ENCODE results near the gene RAB43.
"Not testable (repeated sequence)": the region's sequence is repeated elsewhere in the genome, so short reads cannot be mapped to it uniquely, and the experiment has no call there.

The RAB43 gene

DNA sequence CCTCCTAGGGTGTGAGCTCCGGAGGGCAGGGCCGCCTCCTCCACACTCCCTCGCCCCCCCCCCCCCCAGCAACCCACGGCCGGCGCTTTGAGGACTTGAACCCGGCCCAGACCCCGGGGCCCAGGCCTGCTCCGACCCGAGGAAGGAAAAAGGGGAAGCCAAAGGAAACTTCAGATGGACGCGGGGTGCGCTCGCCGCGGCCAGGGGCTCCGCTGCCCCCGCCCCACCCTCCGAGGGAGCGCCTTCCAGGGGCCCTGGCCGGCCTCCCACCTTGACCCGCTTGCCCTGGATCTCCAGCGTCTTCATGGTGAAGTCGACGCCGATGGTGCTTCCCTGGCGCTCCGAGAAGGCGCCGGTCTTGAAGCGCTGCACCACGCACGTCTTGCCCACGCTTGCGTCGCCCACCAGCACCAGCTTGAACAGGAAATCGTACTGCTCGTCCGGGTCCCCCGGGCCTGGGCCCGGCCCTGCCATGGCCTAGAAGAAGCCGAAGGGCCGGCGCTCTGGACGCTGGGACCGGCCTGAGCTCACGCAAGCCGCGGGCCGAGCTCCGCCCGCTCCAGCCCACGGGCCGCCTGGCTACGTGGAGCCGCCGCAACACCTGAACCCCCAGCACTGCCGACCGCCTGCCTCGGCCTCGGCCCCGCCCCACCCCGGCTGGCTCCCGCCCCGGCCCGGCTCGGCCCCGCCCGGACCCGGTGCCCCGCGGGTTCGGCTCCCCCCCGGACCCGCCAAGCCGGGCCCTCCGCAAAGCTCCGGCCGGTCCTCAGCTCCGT is 400 bp downstream of the RAB43 start:
- DNase-seq = peak; percentile 66

DNA sequence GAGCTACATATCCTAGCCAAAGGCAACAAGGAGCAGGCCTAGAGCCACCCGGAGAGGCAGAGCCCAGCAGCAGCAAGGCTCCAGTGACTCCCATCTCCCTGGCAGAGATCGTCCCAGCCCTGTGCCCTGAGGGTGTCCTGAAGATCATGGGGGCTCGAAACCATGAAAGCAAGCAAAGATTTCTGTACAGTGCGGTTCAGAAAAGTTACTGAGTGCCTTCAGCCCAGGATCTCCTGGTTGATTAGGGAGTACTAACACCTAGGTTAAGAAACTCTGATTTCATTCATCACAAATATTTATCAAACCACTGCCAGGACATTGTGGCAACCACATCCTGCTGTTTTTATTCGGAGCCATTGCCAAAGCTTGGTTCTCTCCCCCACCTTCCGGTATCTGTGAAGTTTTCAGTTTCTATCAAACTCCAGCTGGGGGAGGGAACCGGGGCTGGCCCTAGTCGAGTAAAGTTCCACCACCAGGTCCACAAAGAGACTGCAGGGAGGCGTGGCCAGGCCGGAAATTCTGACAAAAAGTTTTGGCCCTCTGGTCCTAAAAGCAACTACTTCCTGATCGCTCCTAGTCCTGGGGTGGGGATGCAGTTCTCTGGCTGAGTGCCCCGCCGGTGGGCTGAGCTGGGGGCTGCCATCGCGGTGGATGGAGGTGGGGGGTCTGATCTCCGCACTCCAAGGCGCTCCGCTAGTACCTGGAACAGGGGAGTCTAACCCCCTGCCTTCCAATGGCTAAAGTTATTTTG is 1.2 kb downstream of the RAB43 start:
- DNase-seq = peak; percentile 81

DNA sequence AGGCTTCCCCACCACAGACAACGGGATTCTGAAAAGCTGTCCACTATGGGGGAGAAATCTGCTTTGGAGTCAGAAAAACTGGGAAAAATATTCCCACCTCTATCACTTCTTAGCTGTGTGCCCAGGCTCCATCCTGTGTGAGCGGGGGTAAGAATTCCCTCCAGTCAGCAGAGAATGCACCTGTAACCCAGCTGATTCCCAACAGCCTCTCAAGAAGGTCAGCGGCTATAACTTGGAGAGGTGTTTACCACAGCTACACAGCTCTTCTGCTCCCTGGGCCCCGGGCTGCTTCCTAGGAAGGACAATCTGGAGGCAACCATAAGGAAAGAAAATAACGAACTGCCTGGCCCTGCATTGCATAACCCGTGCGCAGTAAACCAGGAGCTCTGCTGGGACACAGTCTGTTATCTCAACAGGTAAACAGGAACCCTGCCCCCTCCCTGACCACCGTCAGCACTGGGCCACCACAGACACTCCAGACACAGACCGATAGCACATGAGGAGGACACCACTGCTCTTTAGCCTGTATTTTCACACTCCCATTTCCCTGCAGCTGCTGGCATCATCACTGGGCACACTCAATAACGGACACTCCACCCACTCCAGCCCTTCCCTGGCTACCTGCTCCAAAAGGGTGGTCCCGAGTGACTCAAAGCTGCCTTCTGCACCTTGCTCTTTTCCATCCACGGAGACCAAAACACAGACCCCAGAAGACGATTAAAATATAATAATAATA is 2.1 kb downstream of the RAB43 start:
- DNase-seq = no peak

DNA sequence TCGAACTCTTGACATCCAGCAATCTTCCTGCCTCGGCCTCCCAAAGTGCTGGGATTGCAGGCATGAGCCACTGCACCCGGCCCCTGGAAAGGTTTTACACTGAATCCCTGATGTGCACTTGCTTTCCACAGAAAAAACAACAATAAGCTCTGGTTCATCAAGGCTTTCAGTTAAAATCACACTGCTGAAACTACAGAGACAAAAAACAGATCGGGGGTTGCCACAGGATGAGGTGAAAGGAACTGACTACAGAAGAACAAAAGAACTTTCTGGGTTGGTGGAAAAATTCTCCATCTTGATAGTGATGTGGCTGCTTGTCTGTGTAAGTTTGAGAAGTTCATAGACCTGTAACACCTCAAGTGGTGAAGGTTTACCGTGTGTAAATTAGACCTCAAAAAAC is 2.9 kb downstream of the RAB43 start:
- no peak for DNase-seq

DNA sequence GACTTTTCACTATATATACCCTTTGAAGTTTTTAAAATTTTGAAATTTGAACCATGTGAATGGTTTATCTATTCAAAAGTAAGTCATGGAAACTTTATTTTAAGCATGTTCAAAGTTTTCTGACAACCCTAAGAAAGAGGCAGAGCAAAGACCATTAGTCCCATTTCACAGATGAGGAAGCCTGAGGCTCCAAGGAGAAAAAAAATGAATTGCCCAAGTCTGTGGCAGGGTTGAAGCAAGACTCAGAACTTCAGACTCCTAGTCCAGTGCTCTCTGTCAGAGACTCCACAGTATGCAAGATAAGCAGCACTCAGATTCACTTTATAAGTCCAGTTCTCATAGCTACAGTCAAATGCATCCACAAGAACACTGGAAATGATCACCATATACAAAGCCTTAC is 4.5 kb downstream of the RAB43 start:
- no peak for DNase-seq

DNA sequence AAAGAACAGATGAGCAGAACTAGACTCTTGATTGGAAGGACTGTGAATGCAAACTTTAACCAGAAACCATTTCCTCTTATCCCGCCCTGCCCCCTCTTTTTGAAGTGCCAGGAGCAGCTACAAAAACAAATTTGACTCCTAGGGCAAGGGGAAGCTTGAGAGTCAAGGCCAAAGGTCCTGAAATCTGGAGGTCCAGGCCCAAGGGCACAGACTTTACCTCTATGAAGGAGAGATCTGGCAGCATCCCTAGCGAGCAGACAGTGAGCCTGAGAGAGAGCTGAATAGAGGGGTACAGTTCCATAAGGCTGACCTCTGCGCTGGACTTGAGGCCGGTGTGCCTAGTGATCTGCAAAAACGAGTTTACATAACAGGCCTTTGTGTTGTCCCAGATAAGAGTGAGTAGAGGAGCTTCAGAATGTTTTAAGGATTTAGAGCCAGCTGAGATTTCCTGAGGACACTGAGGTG is 5.1 kb downstream of the RAB43 start:
- DNase-seq = no peak

DNA sequence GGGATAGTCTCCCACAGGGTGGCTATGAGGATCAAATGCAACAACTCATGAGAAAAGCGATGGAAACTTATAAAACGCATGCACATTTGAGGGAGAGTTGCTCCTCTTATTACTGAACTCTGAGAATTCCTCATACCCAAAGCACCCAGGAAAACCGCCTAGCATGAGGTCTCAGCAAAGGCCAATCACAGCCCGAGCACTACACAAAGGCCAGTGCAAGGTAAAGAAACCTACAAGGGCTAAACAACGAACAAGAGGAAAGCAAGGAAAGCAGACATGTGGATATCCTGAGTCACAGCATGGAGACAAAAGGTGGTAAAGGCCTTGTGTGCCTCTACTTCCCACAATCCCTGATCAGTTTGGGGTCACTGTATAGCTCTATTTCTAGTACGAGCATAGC is 7.1 kb downstream of the RAB43 start:
- no peak for DNase-seq

DNA sequence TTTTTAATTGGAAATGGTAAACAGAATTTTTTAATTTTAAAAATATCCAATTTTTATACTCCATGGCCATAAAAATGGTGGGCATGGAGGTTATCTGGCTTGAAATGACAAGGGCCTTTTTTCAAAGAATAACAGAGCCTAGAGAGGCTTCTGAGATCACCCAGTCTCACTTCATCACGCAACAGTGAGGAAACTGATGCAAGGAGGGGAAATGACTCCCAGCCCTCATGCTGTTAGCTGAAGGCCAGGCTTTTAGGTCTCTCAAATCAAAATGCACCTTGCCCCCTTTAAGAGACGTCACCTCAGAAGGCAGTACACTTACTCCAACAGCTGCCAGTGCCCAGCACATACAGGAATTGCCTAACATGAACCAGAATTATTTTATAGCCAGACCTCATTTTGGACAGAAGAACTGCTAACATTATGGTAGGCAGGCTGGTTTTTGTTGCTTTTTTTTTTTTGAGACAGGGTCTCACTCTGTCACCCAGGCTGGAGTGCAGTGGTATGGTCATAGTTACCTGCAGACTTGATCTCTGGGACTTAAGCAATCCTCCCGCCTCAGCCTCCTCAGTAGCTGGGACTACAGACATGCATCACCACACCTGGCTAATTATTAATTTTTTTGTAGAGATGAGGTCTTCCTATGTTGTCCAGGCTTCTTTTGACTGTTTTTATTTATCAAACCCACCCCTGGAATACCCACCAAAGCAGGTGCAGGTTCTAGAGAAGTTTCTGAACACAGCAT is 9.1 kb downstream of the RAB43 start:
- peak; percentile 9 for DNase-seq

DNA sequence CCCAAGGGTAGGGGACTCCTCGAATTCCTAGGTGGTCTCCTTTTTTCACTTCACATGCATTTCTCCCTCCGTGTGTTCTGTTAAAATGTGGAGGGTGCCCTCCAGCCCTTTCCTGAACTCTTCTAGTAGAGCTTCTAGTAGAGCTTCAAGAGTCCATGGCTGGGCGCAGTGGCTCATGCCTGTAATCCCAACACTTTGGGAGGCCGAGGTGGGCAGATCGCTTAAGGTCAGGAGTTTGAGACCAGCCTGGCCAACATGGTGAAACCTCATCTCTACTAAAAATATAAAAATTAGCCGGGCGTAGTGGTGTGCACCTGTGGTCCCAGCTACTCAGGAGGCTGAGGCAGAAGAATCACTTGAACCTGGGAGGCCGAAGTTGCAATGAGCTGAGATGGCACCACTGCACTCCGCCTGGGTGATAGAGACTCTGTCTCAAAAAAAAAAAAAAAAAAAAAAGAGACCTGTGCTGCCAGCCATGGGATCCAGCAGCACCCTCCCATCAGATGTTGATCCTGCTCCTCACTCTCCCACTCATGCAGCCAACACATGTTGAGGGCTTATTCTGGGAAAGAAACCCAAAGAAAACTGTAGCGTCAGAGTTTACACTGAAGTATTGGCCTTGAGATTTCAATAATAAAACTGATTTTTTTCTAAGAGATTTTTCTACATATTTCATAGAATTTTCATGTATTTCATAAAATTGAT is 10.4 kb downstream of the RAB43 start:
- DNase-seq = not testable (repeated sequence)

DNA sequence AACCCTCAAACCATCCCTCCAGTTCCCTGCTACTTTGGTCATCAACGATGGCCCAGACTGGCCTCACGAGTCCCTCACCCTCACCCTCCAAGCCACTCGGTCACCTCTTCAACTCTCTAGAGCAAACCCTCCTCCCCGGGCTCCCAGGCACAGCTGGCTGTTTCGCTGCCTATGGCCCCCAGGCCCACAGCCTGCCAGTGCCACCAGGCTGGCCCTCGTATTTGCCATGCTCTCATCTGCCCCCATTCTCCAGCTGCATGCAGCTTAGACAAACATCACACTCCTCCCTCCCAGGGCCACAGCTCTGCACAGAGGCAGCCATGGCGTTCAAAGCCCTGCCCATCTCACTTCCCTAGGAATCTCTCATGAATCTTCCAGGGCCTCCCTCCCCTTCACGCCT is 13.8 kb downstream of the RAB43 start:
- no peak for DNase-seq

DNA sequence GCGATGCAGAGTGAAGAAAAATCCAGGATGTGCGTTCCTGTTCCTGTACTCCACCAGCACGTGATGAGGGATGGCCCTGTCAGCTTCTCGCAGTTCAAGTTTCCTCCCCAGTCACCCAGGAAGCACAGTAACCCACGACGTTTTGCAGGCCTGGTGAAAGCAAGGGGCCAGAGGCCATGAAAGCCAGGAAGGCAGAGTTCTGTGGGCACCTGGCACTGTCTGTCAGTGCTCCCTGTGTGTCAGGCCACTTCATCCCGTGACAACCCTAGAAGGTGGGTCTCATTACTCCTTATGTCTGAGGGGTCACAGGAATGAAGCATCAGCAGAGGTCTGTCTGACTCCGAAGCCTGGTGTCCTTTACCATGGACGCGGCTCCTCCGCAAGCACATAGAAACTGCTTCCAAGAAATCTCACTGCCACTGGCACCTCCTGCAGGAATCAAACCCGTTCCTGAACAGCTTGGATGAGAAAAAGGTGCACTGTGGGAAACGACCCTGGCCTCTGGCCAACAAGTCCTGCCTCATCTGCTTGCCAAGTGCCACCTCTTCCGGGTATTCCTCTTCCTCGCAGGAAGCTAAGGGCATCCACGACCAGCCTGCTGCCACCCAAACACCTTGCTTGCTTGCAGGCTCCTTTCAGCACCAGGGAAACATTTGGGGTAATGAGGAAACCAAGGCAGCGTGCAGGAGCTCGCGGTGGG is 14.6 kb downstream of the RAB43 start:
- DNase-seq = no peak

DNA sequence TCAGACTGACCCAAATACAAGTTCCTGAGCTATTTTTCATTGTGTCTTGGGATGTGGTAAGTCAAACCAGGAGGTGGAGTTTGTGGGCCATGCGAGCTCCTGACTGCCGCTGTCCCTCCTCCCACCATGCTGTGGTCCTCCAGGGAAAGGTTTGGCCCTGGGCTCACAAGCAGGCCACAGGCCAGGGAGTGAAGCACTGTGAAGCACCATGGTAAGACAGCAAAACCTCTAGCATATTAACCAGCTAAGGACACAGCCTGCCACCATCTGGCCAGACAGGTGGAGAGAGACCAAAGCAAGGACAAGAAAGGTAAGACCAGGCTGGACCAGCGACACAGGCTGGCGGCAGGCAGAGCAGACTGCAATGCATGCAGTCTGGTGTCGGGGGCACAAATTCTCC is 15.3 kb downstream of the RAB43 start:
- no peak for DNase-seq

DNA sequence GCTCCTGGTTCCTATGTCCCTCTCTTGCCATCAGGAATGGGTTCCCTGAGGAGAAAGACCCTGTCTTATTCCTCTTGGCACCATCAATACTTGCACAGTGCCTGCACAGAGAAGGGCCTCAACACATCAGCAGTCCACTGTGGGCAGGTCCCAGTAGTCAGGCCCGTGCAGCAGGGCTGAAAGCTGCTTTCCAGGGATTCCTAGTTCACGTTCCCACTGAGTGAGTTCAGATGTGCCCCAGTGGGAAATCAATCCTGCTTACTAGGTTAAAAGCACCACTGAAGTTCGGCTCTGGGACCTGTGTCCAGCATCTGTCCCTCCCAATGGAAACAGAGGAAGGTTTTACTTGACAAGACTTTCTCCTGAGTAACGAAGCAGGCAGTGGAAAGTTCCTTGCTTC is 15.7 kb downstream of the RAB43 start:
- DNase-seq = no peak

DNA sequence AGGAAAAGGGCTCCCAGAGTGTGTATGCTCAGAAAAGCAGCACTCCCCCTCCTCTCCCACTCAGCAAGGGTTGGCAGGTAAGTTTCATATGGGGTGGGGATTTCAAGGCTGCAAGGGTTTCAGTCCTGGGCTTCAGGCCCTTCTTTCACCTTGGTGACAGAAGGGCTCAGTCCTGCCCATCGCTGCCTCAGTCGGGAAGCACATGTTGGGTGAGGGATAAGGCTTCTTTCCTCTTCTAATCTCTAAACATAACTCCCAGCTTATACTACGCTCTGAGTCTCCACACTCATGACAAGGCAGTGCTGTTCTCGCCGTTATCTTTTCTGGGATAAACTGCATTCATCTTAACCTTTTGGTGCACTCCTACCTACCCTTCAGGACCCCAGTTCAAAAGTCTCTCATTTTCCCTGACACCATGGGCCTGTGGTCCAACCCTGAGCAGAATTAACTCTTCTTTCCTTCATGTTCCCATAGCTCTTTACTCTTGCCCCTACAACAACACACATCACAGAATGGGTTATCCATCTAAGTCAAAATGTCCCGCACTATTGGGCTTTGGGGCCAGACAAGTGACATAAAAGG is 17.0 kb downstream of the RAB43 start:
- no peak for DNase-seq

DNA sequence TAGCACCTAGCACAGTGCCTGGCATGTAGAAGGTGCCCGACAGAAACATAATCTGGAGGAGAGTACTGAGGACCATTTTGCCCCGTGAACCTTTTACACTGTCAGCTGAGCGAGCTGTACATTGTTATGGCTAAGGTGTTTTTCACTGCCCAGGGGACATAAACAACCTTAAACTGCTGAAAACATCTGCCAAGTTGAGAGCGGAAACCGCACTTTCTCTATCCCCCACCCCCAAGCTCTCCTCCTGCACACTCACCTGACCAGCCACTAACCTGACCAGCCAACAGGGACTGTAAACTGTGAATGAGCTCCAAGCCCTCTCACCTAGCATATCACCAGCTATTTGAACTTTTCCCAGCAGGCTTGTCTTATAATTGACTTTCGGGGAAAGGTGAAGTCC is 17.6 kb downstream of the RAB43 start:
- no peak for DNase-seq

DNA sequence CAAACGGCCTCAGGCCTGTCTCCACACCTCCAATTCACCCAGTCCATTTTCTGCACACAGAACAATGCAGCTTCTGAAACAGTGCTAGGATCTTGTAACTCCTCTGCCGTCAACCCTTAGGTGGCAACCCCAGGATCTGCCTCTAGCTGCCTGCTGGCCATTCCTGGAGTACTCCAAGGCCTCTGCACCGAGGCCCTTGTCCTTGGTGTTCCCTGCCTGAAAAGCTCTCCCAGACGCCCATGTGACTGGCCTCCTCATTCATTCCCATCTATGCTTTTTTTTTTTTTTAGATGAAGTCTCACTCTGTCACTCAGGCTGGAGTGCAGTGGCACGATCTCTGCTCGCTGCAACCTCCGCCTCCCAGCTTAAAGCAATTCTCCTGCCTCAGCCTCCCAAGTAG is 18.3 kb downstream of the RAB43 start:
- no peak for DNase-seq

DNA sequence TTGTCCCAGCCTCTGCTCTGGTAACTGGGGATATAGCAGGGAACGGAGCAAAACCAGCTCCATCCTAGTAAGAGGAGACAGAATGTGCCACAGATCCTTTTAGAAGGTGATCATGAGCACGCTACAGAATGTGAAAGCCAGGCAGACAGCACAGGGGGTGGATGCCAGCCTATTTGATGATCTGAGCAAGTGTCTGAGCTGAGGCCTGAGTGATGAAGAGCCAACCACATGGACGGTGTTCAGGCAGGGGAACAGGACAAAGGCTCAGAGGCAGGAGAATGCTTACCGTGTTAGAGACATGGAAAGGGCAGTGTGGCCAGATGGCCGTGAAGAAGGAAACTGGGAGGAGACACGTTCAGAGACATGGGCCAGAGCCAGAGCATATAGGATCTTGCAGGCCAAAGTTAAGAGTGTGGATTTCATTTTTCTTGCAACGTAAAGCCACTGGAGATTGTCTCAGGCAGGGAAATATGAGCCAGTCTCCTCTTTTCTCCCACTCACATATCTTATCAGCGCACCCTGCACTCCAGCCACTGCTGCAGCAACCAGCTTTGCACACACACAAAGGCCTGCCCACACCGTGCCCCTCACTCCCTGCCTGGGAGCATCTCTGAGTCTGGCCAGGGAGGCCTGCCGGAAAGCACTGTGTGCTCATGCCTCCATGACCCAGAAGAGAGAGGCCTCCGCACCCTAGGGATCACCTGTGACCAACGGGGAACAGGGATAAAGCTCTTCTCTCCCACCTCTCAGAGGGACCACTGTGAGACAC is 20.1 kb downstream of the RAB43 start:
- no peak for DNase-seq

DNA sequence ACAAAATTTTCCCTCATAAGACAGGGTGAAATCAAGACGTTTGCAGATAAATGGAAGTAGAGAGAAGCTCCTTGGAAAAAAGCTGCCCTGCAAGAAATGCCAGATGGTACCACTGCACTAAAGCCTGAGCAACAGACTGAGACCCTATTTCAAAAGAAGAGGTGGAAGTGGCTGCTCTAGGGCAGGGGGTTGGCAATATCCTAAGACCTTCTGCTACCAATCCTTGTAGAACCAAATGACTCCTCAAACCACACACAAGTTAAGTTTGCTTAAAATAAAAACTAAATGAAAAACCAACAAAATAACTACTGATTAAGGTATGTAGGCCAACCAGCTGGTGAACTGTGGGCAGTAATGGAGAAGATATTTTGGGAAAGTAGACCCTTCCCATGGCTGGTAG is 21.3 kb downstream of the RAB43 start:
- DNase-seq = no peak

DNA sequence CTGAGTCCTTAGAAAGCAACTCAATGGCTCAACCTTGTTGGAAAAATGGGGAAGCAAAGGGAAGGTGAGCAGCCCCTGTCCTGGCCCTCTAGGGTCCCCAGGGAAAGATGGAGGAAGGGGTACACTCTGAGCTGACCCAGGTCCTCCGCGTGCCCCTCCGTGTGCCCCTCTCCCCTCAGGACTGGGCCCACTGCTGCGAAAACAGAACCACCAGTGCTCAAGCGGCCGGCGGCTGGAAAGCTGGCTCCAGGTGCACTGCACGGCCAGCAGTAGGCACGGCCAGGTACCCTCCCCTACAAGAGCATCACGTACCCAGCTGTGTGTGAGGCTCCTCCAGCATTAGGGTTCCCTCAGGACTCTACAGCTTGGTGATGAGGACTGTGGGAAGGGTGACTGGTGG is 26.3 kb downstream of the RAB43 start:
- no peak for DNase-seq

DNA sequence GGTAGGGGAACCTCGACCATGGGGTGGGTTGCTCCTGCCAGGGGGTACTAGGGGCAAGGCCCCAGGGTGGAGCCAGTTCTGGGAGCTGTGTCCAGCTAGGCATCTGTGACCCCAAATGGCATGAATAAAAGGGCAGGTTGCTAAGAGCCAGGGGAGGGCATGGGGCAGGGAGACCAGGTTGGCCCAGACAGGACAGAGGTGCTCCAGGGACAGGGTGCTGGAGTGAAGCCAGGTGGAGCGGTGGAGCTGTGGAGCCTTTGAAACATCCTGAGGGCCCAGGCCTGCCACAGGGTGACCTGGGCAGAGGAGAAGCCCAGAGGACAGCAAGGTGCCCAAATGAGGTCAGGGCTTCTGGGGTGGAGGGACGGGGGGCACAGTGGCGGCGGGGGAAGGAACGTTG is 33.3 kb downstream of the RAB43 start:
- DNase-seq = not testable (repeated sequence)

DNA sequence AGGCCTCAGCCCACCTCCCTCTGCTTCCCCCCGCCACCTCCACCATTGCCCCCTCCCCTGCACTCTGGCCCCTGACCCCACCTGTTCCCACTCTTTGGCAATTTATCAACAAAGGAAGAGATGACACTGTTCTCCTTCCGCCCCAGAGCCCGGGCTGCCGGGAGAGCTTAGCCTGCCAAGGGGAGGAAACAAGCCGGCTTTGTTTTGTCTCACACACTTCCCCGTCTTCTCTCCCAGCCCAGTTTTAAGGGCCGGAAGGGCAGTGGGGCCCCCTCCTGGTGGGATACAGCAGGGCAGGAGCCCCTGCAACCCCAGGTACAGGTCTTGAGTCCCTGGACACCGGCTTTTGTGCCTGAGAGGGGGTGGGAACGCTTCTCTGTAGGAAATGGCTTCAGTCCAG is 33.7 kb downstream of the RAB43 start:
- DNase-seq = not testable (repeated sequence)

All from kidney glomerular epithelial cell (primary cell).